IPS-18a (cell line): ENCODE results near the gene SLC2A4RG.

Experiments used
- H3K27ac ChIP-seq: one replicate; pipeline ENCODE4 v1.5.1; 2013; ENCODE audit warnings: low read length
- H3K27me3 ChIP-seq: one replicate; pipeline ENCODE4 v1.6.1; 2013; ENCODE audit warnings: mild to moderate bottlenecking, low read length; ENCODE audit not compliant: control insufficient read depth, insufficient read depth
- H3K36me3 ChIP-seq: one replicate; pipeline ENCODE4 v1.6.1; 2013; ENCODE audit warnings: low read depth, low read length; ENCODE audit not compliant: control insufficient read depth
- H3K4me1 ChIP-seq: one replicate; pipeline ENCODE4 v1.6.1; 2013; ENCODE audit warnings: low read depth, low read length; ENCODE audit not compliant: control insufficient read depth
- H3K4me3 ChIP-seq: one replicate; pipeline ENCODE4 v1.5.1; 2013; ENCODE audit warnings: low read length
- H3K9ac ChIP-seq: one replicate; pipeline ENCODE4 v1.6.1; 2013; ENCODE audit warnings: mild to moderate bottlenecking, low read length, moderate library complexity
- H3K9me3 ChIP-seq: one replicate; pipeline ENCODE4 v1.6.1; 2013; ENCODE audit warnings: low read depth, low read length; ENCODE audit not compliant: control insufficient read depth

Gene SLC2A4RG

GRCh38 chr20:63740627-63741353, 1.2 kb downstream of the SLC2A4RG start:
- Histone ChIP-seq H3K36me3 (peaks cover 5% of the 10 kb centered on the region), H3K4me3 (peak overlapping the region; percentile 75), H3K9ac (peak overlapping the region; percentile 48), H3K4me1 (peaks cover 4% of the 10 kb centered on the region), H3K9me3 (no peaks in the 10 kb centered on the region), H3K27ac (no peak overlapping the region), H3K27me3 (no peaks in the 10 kb centered on the region)

DNA sequence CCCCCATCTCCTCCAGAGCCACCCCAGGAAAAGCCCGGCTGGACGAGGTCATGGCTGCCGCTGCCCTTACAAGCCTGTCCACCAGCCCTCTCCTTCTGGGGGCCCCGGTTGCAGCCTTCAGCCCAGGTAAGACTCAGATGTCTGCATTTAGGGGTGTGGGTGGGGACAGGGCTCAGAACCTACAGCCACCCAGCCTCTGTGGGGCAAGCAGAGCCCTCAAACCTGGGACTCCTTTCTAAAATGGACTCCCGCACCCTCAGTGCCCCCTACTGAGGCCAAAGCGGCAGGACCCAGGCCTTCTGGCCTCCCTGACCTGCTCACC, 1.7 kb downstream of the SLC2A4RG start:
- peaks cover 5% of the 10 kb centered on the region for H3K36me3 ChIP-seq
- no peak overlapping the region for H3K27ac ChIP-seq

DNA sequence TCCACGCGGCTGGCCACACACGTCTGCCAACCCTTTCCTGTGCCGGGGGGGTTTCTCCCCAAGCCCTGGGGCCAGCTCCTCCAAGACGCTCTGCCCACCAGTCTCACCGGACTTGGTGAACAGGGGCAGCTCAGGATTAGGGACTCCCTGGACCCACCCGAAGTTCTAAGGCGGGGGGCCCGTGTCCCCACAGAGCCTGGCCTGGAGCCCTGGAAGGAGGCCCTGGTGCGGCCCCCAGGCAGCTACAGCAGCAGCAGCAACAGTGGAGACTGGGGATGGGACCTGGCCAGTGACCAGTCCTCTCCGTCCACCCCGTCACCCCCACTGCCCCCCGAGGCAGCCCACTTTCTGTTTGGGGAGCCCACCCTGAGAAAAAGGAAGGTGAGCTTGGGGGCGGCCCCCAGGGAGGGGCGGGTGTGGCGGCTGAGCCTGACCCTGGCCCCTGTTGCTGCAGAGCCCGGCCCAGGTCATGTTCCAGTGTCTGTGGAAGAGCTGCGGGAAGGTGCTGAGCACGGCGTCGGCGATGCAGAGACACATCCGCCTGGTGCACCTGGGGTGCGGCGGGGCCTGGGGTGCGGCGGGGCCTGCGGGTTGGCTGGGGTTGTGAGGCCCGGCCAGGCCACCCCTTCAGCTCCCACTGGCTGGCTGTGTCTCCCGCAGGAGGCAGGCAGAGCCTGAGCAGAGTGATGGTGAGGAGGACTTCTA, 2.3 kb downstream of the SLC2A4RG start:
- Histone ChIP-seq H3K9me3 (no peaks in the 10 kb centered on the region), H3K9ac (no peak overlapping the region), H3K27ac (no peak overlapping the region), H3K36me3 (peaks cover 5% of the 10 kb centered on the region), H3K4me1 (peaks cover 4% of the 10 kb centered on the region), H3K27me3 (no peaks in the 10 kb centered on the region), H3K4me3 (peak overlapping the region; percentile 75)

More for the DNA sequence above, 1.7 kb downstream of the SLC2A4RG start:
- Histone ChIP-seq H3K9ac (peak overlapping the region; percentile 48), H3K27me3 (no peaks in the 10 kb centered on the region), H3K9me3 (no peaks in the 10 kb centered on the region), H3K4me1 (peaks cover 4% of the 10 kb centered on the region), H3K4me3 (peak overlapping the region; percentile 75)

DNA sequence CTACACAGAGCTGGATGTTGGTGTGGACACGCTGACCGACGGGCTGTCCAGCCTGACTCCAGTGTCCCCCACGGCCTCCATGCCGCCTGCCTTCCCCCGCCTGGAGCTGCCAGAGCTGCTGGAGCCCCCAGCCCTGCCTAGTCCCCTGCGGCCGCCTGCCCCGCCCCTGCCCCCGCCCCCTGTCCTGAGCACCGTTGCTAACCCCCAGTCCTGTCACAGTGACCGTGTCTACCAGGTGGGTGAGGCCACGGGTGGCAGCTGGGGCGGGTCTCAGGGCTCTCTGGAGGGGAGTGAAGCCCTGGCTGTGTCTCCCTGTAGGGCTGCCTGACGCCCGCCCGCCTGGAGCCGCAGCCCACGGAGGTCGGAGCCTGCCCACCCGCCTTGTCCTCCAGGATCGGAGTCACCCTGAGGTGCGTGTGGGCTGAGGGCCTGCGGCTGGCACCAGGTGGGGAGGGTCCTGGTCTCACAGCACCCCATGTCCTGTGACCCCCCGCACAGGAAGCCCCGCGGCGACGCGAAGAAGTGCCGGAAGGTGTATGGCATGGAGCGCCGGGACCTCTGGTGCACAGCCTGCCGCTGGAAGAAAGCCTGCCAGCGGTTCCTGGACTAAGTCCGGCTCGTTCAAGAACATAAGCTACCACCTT, 2.9 kb downstream of the SLC2A4RG start:
- Histone ChIP-seq H3K4me3 (no peak overlapping the region), H3K27me3 (no peaks in the 10 kb centered on the region), H3K27ac (no peak overlapping the region), H3K4me1 (peaks cover 4% of the 10 kb centered on the region), H3K36me3 (peaks cover 5% of the 10 kb centered on the region), H3K9ac (no peak overlapping the region), H3K9me3 (no peaks in the 10 kb centered on the region)

DNA sequence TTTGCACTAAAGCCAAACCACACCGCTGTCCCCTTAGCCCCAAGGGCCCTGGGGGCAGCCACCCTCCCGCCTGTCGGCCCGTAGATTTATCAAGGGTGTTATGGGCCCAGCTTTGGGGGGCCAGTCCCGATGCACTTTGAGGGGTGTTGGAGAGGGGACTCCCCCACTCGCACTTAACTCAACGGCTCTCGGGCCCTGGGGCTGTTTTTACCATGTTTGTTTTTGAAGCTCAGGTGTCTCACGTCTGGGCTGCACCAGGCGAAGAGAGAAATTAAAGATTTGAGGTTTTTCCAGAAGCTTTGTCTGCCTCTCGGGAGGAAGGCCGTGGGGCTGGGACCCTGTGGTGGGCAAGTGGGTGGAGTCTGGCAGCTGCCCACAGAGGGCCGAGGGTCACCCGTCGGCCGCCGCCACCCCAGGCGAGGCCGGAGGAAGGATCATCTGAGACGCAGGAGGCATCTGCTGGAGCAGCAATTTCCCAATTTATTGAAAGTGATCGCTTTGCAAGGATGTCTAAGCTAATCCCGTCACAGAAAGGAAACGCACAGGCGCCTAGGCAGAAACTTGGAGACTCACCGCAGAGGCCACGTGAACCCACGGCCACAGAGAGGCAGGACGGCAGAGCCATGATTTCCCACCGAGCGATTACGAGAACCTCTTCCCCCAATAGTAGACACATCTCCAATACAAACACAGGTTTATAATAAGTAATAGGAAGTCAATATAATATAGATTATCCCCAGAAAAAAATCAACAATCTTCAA, 3.8 kb downstream of the SLC2A4RG start:
- H3K27ac ChIP-seq, result no peak overlapping the region
- no peak overlapping the region for H3K9ac ChIP-seq
- no peak overlapping the region for H3K4me3 ChIP-seq
- H3K36me3 ChIP-seq, result peaks cover 5% of the 10 kb centered on the region
- peaks cover 4% of the 10 kb centered on the region for H3K4me1 ChIP-seq
- no peaks in the 10 kb centered on the region for H3K27me3 ChIP-seq
- H3K9me3 ChIP-seq, result no peaks in the 10 kb centered on the region

GRCh38 chr20:63744158-63744557, 4.6 kb downstream of the SLC2A4RG start:
- no peak overlapping the region for H3K9ac ChIP-seq
- H3K4me3 ChIP-seq, result no peak overlapping the region
- H3K27ac ChIP-seq, result no peak overlapping the region
- peaks cover 4% of the 10 kb centered on the region for H3K4me1 ChIP-seq
- no peaks in the 10 kb centered on the region for H3K9me3 ChIP-seq
- H3K36me3 ChIP-seq, result peaks cover 5% of the 10 kb centered on the region
- H3K27me3 ChIP-seq, result no peaks in the 10 kb centered on the region

DNA sequence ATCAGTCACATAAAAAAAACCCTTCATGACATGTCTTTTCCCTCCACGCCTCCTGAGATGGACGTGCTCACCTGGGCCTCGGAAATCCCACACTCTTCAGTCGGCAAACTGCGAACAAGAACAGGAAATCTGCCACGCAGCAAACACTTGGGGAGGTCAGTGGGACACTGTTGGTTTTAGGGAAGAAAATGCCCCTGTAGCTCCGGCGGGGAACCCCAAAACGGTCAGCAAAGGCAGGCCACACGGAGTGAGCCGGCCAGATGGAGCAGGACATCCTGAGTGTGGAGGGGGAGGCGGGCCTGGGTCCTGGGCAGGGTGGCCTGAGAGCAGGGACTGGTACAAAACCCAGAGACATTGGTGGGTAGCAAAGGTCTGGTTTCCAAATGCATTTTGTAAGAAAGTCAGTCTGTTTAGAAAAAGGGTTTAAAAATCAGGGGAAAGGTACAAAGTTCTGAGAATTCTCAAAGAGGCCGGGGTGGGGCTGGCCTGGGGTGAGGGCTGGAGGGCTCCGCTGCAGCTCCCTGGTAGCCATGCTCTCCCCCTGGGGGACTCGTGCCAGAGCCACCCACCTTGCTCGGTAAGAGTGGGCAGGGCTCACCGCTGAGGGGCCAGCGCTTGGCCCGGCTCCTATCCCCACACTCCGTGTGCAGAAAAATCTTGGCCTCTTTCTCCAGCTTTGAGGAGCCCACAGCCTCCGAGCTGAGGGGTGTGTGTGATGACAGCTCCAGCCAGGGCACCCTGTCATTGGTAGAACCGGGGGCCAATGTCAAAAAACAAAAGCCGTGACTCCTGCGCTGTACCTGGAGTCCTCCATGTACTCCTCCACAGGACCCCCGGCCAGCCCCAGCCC, 5.2 kb downstream of the SLC2A4RG start:
- no peak overlapping the region for H3K9ac ChIP-seq
- no peak overlapping the region for H3K4me3 ChIP-seq
- H3K27ac ChIP-seq, result no peak overlapping the region
- H3K4me1 ChIP-seq, result peaks cover 4% of the 10 kb centered on the region
- H3K36me3 ChIP-seq, result peaks cover 5% of the 10 kb centered on the region
- no peaks in the 10 kb centered on the region for H3K27me3 ChIP-seq
- no peaks in the 10 kb centered on the region for H3K9me3 ChIP-seq

- H3K4me1 ChIP-seq, result peaks cover 4% of the 10 kb centered on the region
- peaks cover 5% of the 10 kb centered on the region for H3K36me3 ChIP-seq
- no peaks in the 10 kb centered on the region for H3K27me3 ChIP-seq
- H3K27ac ChIP-seq, result no peak overlapping the region
- no peaks in the 10 kb centered on the region for H3K9me3 ChIP-seq
- no peak overlapping the region for H3K4me3 ChIP-seq
- H3K9ac ChIP-seq, result no peak overlapping the region
Observed at GRCh38 chr20:63745424-63745805, 5.8 kb downstream of the SLC2A4RG start.

DNA sequence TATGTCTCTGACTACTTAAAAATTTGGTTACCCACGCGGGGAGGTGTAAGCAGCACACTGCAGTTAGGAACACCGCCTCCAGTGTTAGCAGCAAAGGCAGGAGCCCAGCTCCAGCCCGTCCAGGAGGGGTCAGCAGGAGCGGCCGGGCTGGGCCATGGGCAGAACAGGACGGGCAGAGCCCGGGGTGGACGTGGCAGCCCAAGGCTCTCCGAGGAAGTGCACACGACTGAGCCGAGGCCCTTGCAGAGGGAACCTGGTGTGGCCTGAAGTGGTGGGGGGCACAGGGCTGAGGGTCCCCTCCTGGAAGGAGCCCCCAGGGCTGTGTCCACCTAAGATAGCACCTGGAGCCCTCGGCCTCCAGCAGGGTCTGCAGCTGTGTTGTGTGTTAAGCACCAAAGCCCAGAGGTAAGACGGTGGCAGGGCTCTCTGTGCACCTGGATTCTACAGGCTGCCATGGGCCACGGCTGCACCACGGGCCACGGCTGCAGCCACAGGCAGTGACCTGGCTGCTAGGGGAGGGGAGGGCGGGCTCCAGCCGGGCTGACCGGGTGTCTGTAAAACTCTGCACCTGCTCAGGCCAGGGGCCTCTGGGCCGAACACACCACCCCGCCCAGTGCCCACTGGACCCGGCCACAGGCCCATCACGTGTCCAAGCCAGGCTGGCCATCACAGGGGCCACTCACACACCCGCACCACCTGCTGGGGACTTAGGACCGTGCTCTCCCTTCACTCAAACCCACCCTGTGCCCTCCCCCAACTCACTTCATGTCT, 6.6 kb downstream of the SLC2A4RG start:
- Histone ChIP-seq H3K27me3 (no peaks in the 10 kb centered on the region), H3K4me3 (no peak overlapping the region), H3K27ac (no peak overlapping the region), H3K9ac (no peak overlapping the region), H3K36me3 (peaks cover 5% of the 10 kb centered on the region), H3K9me3 (no peaks in the 10 kb centered on the region), H3K4me1 (peaks cover 3% of the 10 kb centered on the region)

DNA sequence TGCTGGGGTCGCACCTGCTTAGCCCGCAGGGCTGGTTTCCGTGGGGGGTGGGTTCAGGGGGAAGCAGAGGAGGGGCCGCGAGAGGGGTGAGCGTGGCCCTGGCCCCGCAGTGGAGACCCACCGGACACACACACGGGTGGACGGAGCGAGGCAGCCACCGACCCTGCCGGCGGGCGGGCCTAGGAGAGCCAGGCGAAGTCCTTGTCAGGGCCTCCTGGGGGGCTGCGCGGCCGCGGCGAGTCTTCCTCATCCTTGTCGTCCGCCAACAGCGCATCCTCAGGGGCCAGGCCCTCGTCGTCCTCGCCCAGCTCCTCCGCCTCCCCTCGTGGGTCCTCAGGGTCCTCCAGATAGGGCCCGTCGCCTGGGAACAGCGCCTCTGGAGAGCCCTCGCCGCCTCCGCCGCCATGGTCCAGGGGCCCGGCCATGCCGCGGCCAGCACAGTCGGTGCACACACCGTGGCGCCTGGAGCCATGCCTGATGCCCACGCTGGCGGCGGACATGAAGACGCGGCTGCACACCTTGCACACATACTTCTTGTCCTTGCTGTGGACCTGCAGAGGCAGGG, 7.3 kb downstream of the SLC2A4RG start:
- no peaks in the 10 kb centered on the region for H3K4me1 ChIP-seq
- no peaks in the 10 kb centered on the region for H3K27me3 ChIP-seq
- H3K27ac ChIP-seq, result no peak overlapping the region
- no peak overlapping the region for H3K9ac ChIP-seq
- no peak overlapping the region for H3K4me3 ChIP-seq
- no peaks in the 10 kb centered on the region for H3K9me3 ChIP-seq
- peaks cover 5% of the 10 kb centered on the region for H3K36me3 ChIP-seq
